ENCODE measurements around the gene NUCKS1. TPM values are rescaled to one million over a fixed set of nuclear protein-coding genes. Genes with fewer than 3 reads are reported as not detected.

NUCKS1 gene
- total RNA-seq, 1 experiment from 2014 or later: 276 TPM

DNA sequence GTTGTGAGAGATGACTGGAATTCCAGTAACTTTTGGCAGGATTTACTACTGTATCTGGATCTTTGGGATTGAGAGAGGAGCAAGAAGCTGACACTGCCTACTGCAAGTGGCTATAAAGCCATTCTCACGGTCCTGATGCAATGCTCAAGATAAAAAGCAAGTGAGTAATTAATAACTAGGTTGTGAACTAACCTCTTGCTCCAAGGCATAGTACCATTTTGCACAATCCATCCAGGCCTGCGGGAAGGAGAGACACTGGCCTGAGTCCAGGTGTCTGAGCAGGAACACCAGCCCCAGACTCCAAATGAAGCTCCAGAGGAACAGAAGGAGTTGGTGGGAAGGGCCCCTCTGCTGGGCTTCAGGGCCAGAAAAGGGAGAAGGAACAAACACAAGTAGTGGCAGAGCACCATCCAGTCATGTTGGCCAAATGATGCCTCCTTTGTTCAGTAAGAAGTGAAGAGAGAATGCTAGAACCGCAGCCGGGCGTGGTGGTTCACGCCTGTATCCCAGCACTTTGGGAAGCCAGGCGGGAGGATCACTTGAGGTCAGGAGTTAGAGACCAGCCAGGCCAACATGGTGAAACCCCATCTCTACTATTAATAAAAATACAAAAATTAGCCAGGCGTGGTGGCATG, 59.7 kb downstream of the NUCKS1 start:
- TF ChIP-seq, protein P1, sequence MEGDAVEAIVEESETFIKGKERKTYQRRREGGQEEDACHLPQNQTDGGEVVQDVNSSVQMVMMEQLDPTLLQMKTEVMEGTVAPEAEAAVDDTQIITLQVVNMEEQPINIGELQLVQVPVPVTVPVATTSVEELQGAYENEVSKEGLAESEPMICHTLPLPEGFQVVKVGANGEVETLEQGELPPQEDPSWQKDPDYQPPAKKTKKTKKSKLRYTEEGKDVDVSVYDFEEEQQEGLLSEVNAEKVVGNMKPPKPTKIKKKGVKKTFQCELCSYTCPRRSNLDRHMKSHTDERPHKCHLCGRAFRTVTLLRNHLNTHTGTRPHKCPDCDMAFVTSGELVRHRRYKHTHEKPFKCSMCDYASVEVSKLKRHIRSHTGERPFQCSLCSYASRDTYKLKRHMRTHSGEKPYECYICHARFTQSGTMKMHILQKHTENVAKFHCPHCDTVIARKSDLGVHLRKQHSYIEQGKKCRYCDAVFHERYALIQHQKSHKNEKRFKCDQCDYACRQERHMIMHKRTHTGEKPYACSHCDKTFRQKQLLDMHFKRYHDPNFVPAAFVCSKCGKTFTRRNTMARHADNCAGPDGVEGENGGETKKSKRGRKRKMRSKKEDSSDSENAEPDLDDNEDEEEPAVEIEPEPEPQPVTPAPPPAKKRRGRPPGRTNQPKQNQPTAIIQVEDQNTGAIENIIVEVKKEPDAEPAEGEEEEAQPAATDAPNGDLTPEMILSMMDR (IDR thresholded peaks at IDR 0.05; ENCODE audit: unreplicated experiment): no peak
- Mint-ChIP-seq H3K4me3 (ENCODE audit: low read depth, unreplicated experiment) (no peak overlapping the region), H3K9me3 (ENCODE audit: low read depth, unreplicated experiment) (no peaks in the 10 kb centered on the region), H3K4me1 (ENCODE audit: low read depth, unreplicated experiment) (peaks cover 34% of the 10 kb centered on the region), H3K27ac (ENCODE audit: unreplicated experiment) (no peak overlapping the region), H3K36me3 (ENCODE audit: insufficient read depth, unreplicated experiment) (no peaks in the 10 kb centered on the region), H3K27me3 (ENCODE audit: unreplicated experiment) (no peaks in the 10 kb centered on the region)
- DNase-seq: no peak
- CTCF ChIA-PET: interaction anchor here (0.7 to 1.4 kb wide), 4 partner anchors 9 to 58 kb away, joined by 3 to 4 read pairs (median 4); partner anchors contain the start of gene SLC45A3
- intact Hi-C loops (cut with micrococcal nuclease; ENCODE audit: unreplicated experiment): no loop called here
- no TSS peak for BruUV-seq (replicated peaks)

DNA sequence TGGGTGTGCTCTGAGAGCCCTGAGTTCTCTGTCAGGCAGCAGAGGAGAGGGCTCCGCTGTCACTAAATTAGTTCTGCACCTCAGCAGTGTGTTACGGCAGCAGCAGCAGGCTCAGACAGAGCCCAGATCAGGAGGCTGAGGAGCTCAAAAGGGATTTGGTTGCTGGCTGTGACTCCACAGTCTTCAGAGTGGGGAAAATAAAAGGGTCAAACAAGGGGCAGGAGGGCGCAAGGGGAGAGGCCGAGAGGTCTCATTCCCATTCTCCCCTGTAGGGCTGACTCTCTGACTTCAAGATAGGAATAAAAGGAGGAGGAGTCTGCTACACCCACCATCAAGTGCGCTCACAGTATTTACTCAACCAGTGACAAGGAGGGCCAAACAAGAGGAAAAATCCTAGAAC, 60.5 kb downstream of the NUCKS1 start:
- no TSS peak for BruUV-seq (replicated peaks)
- CTCF ChIA-PET: interaction anchor here (1.4 to 1.5 kb wide), 2 partner anchors 9 to 15 kb away, joined by 3 read pairs; partner anchors contain the start of gene SLC45A3
- no peak overlapping the region for H3K27ac Mint-ChIP-seq (ENCODE audit: unreplicated experiment)
- intact Hi-C loops (cut with micrococcal nuclease; ENCODE audit: unreplicated experiment): no loop called here
- H3K27me3 Mint-ChIP-seq (ENCODE audit: unreplicated experiment): no peaks in the 10 kb centered on the region
- no peak overlapping the region for H3K4me3 Mint-ChIP-seq (ENCODE audit: low read depth, unreplicated experiment)
- H3K36me3 Mint-ChIP-seq (ENCODE audit: insufficient read depth, unreplicated experiment): no peaks in the 10 kb centered on the region
- DNase-seq: no peak
- peaks cover 34% of the 10 kb centered on the region for H3K4me1 Mint-ChIP-seq (ENCODE audit: low read depth, unreplicated experiment)
- no peaks in the 10 kb centered on the region for H3K9me3 Mint-ChIP-seq (ENCODE audit: low read depth, unreplicated experiment)
- TF ChIP-seq, protein P1 (IDR thresholded peaks at IDR 0.05; ENCODE audit: unreplicated experiment): no peak

DNA sequence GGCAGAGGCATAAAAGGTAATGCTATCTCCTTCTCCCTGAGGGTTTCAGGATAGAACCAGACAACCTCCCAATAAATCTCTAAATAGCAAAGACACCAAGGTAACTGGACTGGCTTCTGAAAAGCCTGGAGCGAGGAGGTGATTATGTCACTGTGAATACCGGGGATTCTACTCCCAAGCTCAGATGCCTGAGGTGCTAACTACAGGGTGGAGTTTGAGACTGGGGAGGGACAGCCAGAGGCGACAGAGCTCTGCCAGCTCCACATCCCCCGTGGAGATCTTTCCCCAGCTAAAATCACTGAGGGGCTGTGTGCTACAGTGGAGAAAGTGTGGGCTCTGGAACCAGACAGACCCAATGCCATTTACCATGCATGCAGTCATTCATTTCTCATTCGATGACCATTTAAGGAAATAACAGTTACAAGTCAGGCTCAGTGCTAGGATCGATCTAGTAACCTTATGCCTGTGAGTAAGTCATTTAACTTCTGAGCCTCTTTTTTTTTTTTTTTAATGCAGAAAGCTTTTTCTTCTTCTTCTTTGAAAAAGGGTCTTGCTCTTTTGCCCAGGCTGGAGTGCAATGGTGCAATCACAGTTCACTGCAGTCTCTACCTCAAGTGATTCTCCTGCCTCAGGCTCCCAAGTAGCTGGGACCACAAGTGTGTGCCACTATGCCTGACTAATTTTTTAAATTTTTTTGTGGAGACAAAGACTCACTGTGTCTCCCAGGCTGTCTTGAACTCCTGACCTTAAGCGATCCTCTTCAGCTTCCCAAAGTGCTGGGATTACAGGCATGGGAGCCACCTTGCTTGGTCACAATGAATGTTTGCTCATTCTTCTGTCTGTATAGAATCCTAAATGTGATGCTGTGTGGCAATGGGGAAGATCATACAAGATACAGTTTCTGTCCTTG, 61.6 kb downstream of the NUCKS1 start:
- CTCF ChIA-PET: interaction anchor here (0.6 to 1.7 kb wide), 3 partner anchors 11 to 358 kb away, joined by 3 to 5 read pairs (median 4); no protein-coding TSS in a partner anchor
- no peak overlapping the region for H3K4me3 Mint-ChIP-seq (ENCODE audit: low read depth, unreplicated experiment)
- H3K27ac Mint-ChIP-seq (ENCODE audit: unreplicated experiment): no peak overlapping the region
- no peaks in the 10 kb centered on the region for H3K9me3 Mint-ChIP-seq (ENCODE audit: low read depth, unreplicated experiment)
- TF ChIP-seq, protein P1 (IDR thresholded peaks at IDR 0.05; ENCODE audit: unreplicated experiment): no peak
- BruUV-seq (replicated peaks): no TSS peak
- no peaks in the 10 kb centered on the region for H3K27me3 Mint-ChIP-seq (ENCODE audit: unreplicated experiment)
- no peaks in the 10 kb centered on the region for H3K36me3 Mint-ChIP-seq (ENCODE audit: insufficient read depth, unreplicated experiment)
- DNase-seq: no peak
- peaks cover 34% of the 10 kb centered on the region for H3K4me1 Mint-ChIP-seq (ENCODE audit: low read depth, unreplicated experiment)
- intact Hi-C loops (cut with micrococcal nuclease; ENCODE audit: unreplicated experiment): no loop called here

DNA sequence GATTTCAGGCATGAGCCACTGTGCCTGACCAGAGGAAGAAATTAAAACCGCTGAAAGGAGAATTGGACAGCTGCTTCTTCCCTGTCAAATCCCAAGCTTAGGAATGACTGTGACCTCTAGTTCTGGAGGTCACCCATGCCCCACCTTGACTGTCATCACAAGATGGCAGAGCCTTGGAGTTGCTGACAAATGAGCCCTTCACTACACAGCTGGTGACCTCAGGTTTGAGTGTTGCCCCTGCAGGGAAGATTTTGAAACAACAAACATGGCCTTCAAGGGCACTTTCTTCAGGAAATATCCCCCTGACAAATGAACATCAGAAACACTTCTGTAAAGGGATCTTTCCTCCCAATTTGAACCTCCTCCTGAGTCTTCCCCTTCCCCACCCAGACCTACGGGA, 62.7 kb downstream of the NUCKS1 start:
- Mint-ChIP-seq H3K4me1 (ENCODE audit: low read depth, unreplicated experiment) (peaks cover 34% of the 10 kb centered on the region), H3K9me3 (ENCODE audit: low read depth, unreplicated experiment) (no peaks in the 10 kb centered on the region), H3K36me3 (ENCODE audit: insufficient read depth, unreplicated experiment) (no peaks in the 10 kb centered on the region), H3K4me3 (ENCODE audit: low read depth, unreplicated experiment) (no peak overlapping the region), H3K27me3 (ENCODE audit: unreplicated experiment) (no peaks in the 10 kb centered on the region), H3K27ac (ENCODE audit: unreplicated experiment) (no peak overlapping the region)
- CTCF ChIA-PET: interaction anchor here (0.7 to 1.7 kb wide), 3 partner anchors 10 to 302 kb away, joined by 3 to 5 read pairs (median 4); no protein-coding TSS in a partner anchor
- intact Hi-C loops (cut with micrococcal nuclease; ENCODE audit: unreplicated experiment): no loop called here
- TF ChIP-seq, protein P1 (IDR thresholded peaks at IDR 0.05; ENCODE audit: unreplicated experiment): no peak
- BruUV-seq (replicated peaks): no TSS peak
- no peak for DNase-seq

All from Calu3 (cell line).